H1 (cell line): Measurements from ENCODE around the gene GARS1. TPM values are rescaled to one million over a fixed set of nuclear protein-coding genes. Genes with fewer than 3 reads are reported as not detected.

Experiments used
- CTCF ChIA-PET: fragments of 300-600 bp; sonication (Branson Sonifier 250); formaldehyde crosslinking; loops from one replicate; lab custom pipeline; 2021; ENCODE audit not compliant: partially characterized antibody; lab: Charles Lee
- POLR2A ChIA-PET: fragments of 300-600 bp; sonication (Branson Sonifier 250); formaldehyde crosslinking; loops from one replicate; lab custom pipeline; 2021; ENCODE audit warnings: inconsistent platforms; ENCODE audit not compliant: partially characterized antibody; lab: Charles Lee
- DNase-seq, 2 experiments: peaks; one replicate each; pipeline versions ENCODE4 v3.0.0 to v3.0.0-alpha.2; 2010 to 2022; ENCODE audit warnings: low spot score in 2 of 2, low read depth in 1 of 2, mixed read lengths in 1 of 2
- FAIRE-seq: peaks from 2 replicates; lab custom pipeline; 2011; peaks lifted over from hg19 to GRCh38; lab: Jason Lieb, UNC
- H2AFZ ChIP-seq: 2 replicates; pipeline ENCODE4 v1.8.1; 2012; ENCODE audit warnings: low read length, inconsistent platforms
- H2AK5ac ChIP-seq: 2 replicates; pipeline ENCODE4 v1.6.1; 2013; ENCODE audit warnings: low read depth, low read length
- H2BK120ac ChIP-seq: replicated peaks from 2 replicates; pipeline ENCODE3; 2013; ENCODE audit warnings: low read depth, low read length, inconsistent platforms
- H2BK12ac ChIP-seq: 2 replicates; pipeline ENCODE4 v1.6.1; 2013; ENCODE audit warnings: low read depth, low read length
- H2BK15ac ChIP-seq: 2 replicates; pipeline ENCODE4 v1.6.1; 2013; ENCODE audit warnings: low read length
- H2BK20ac ChIP-seq: 2 replicates; pipeline ENCODE4 v1.6.1; 2013; ENCODE audit warnings: low read length
- H2BK5ac ChIP-seq: 2 replicates; pipeline ENCODE4 v1.6.1; 2013; ENCODE audit warnings: low read depth, low read length
- H3K14ac ChIP-seq: 2 replicates; pipeline ENCODE4 v1.6.1; 2013; ENCODE audit warnings: inconsistent platforms; ENCODE audit not compliant: insufficient read length
- H3K18ac ChIP-seq: 2 replicates; pipeline ENCODE4 v1.6.1; 2013; ENCODE audit warnings: low read length; ENCODE audit errors: extremely low read depth
- H3K23ac ChIP-seq: 2 replicates; pipeline ENCODE4 v1.6.1; 2013; ENCODE audit warnings: inconsistent platforms; ENCODE audit not compliant: insufficient read length
- H3K23me2 ChIP-seq: 2 replicates; pipeline ENCODE4 v1.6.1; 2013; ENCODE audit warnings: low read depth, low read length
- H3K27ac ChIP-seq: 2 replicates; pipeline ENCODE4 v1.6.1; 2011; ENCODE audit warnings: low read depth, low read length, inconsistent platforms
- H3K27me3 ChIP-seq, 4 experiments: replicated peaks in 1 of 4; 1 replicate in 1 of 4; 2 replicates in 3 of 4; pipeline versions ENCODE4 v1.6.1 to v1.8.1; 2011 to 2013; ENCODE audit warnings: low read length in 3 of 4, mild to moderate bottlenecking in 3 of 4, inconsistent platforms in 2 of 4, mixed read lengths in 2 of 4, moderate library complexity in 1 of 4; ENCODE audit not compliant: control insufficient read depth in 3 of 4, insufficient read depth in 3 of 4; ENCODE audit errors: extremely low read depth in 1 of 4
- H3K36me3 ChIP-seq, 4 experiments: 2 replicates each; pipeline versions ENCODE4 v1.6.1 to v1.8.1; 2011 to 2013; ENCODE audit warnings: mild to moderate bottlenecking in 4 of 4, low read length in 3 of 4, moderate library complexity in 2 of 4, control low read depth in 1 of 4, inconsistent platforms in 1 of 4; ENCODE audit not compliant: insufficient read depth in 4 of 4, control insufficient read depth in 2 of 4
- H3K4ac ChIP-seq: replicated peaks from 2 replicates; pipeline ENCODE3; 2013; ENCODE audit warnings: low read length, low read depth, mixed read lengths, inconsistent platforms; ENCODE audit not compliant: insufficient read length
- H3K4me1 ChIP-seq, 4 experiments: replicated peaks in 1 of 4; 1 replicate in 1 of 4; 2 replicates in 3 of 4; pipeline versions ENCODE4 v1.6.1 to v1.8.1; 2011 to 2013; ENCODE audit warnings: low read length in 3 of 4, inconsistent platforms in 2 of 4, mixed read lengths in 1 of 4; ENCODE audit not compliant: insufficient read depth in 4 of 4, control insufficient read depth in 3 of 4
- H3K4me2 ChIP-seq, 2 experiments: 2 replicates each; pipeline versions ENCODE4 v1.6.1 to v1.8.1; 2011 to 2013; ENCODE audit warnings: low read depth in 2 of 2, low read length in 2 of 2, control low read depth in 1 of 2, inconsistent platforms in 1 of 2, mild to moderate bottlenecking in 1 of 2; ENCODE audit not compliant: insufficient read depth in 1 of 2
- H3K4me3 ChIP-seq, 4 experiments: fragments of 200-600, 300-600 bp in 1 of 4; sonication (generic), shearing (Covaris generic), sonication (Bioruptor Twin) in 1 of 4; 2 replicates each; pipeline versions ENCODE4 v1.5.1 to v1.8.1; 2011 to 2016; ENCODE audit warnings: low read length in 4 of 4, low read depth in 3 of 4, control low read depth in 2 of 4, inconsistent platforms in 2 of 4, mild to moderate bottlenecking in 2 of 4, mixed read lengths in 1 of 4, moderate library complexity in 1 of 4; ENCODE audit not compliant: insufficient read depth in 2 of 4; ENCODE audit errors: extremely low read depth in 1 of 4
- H3K56ac ChIP-seq: replicated peaks from 2 replicates; pipeline ENCODE3; 2013; ENCODE audit warnings: low read depth, mild to moderate bottlenecking, mixed read lengths, low read length, inconsistent platforms; ENCODE audit not compliant: insufficient read length
- H3K79me1 ChIP-seq: 2 replicates; pipeline ENCODE4 v1.6.1; 2013; ENCODE audit warnings: low read depth, low read length, control low read depth
- H3K79me2 ChIP-seq, 2 experiments: 2 replicates each; pipeline versions ENCODE4 v1.6.1 to v1.8.1; 2012 to 2013; ENCODE audit warnings: low read length in 2 of 2, mild to moderate bottlenecking in 2 of 2, inconsistent platforms in 1 of 2; ENCODE audit not compliant: insufficient read depth in 2 of 2, control insufficient read depth in 1 of 2
- H3K9ac ChIP-seq, 4 experiments: replicated peaks in 1 of 4; 1 replicate in 1 of 4; 2 replicates in 3 of 4; pipeline versions ENCODE4 v1.6.1 to v1.8.1; 2011 to 2013; ENCODE audit warnings: low read depth in 3 of 4, low read length in 3 of 4, control low read depth in 2 of 4, mild to moderate bottlenecking in 2 of 4, moderate library complexity in 2 of 4, inconsistent platforms in 1 of 4; ENCODE audit errors: extremely low read depth in 1 of 4
- H3K9me3 ChIP-seq, 2 experiments: 2 replicates each; pipeline versions ENCODE4 v1.6.1 to v1.8.1; 2012 to 2013; ENCODE audit warnings: mild to moderate bottlenecking in 2 of 2, moderate library complexity in 2 of 2, control low read depth in 1 of 2, inconsistent platforms in 1 of 2, low read depth in 1 of 2, low read length in 1 of 2, mixed read lengths in 1 of 2; ENCODE audit not compliant: insufficient read depth in 2 of 2
- H4K20me1 ChIP-seq, 2 experiments: replicated peaks in 1 of 2; 2 replicates each; pipeline versions ENCODE3 to v1.8.1; 2011 to 2013; ENCODE audit warnings: inconsistent platforms in 2 of 2, low read length in 2 of 2, mild to moderate bottlenecking in 1 of 2; ENCODE audit not compliant: insufficient read depth in 2 of 2, control insufficient read depth in 1 of 2
- H4K5ac ChIP-seq: 2 replicates; pipeline ENCODE4 v1.6.1; 2013; ENCODE audit warnings: low read length, low read depth, mixed read lengths, inconsistent platforms; ENCODE audit not compliant: insufficient read length
- H4K8ac ChIP-seq: 2 replicates; pipeline ENCODE4 v1.8.0; 2013; ENCODE audit warnings: mild to moderate bottlenecking, moderate library complexity, low read length, inconsistent platforms; ENCODE audit not compliant: insufficient read depth; ENCODE audit errors: extremely low read depth
- H4K91ac ChIP-seq: replicated peaks from 2 replicates; pipeline ENCODE3; 2013; ENCODE audit warnings: low read length, mixed read lengths, inconsistent platforms; ENCODE audit not compliant: insufficient read length
- ATF2 ChIP-seq: IDR thresholded peaks from 2 replicates; pipeline ENCODE4 v1.6.1; 2012; ENCODE audit warnings: low read length, inconsistent platforms
- CBX8 ChIP-seq: fragments of 300-800, 300-1000 bp; sonication (generic); IDR thresholded peaks from 2 replicates; pipeline ENCODE4 v1.7.1; 2016; ENCODE audit warnings: low read depth, low read length, borderline replicate concordance
- RFX5 ChIP-seq: IDR thresholded peaks from 2 replicates; pipeline ENCODE4 v1.6.1; 2011; ENCODE audit warnings: low read depth, low read length, improper control_type of control experiment, borderline replicate concordance
- RXRA ChIP-seq: IDR thresholded peaks from 2 replicates; pipeline ENCODE4 v1.6.1; 2011; ENCODE audit warnings: low read depth, mild to moderate bottlenecking, low read length, moderate library complexity; ENCODE audit not compliant: insufficient read depth
- SIX5 ChIP-seq: IDR thresholded peaks from 2 replicates; pipeline ENCODE4 v1.6.1; 2011; ENCODE audit warnings: mild to moderate bottlenecking, low read depth, low read length
- SP2 ChIP-seq: IDR thresholded peaks from 2 replicates; pipeline ENCODE4 v1.6.1; 2012; ENCODE audit warnings: mild to moderate bottlenecking, low read length, inconsistent platforms
- TAF7 ChIP-seq: optimal IDR thresholded peaks from 2 replicates; pipeline ENCODE3; 2011; ENCODE audit warnings: low read depth, mild to moderate bottlenecking, inconsistent platforms, low read length, moderate library complexity, borderline replicate concordance
- WGBS, 2 experiments: shearing (Covaris generic) in 1 of 2; methylation state at CpG; one replicate each; pipeline versions ENCODE4 v1.1.6 to v1.1.7; 2013 to 2015; ENCODE audit warnings: low lambda C conversion rate in 2 of 2, mixed read lengths in 2 of 2, inconsistent platforms in 1 of 2, low coverage in 1 of 2, missing lambda C conversion rate in 1 of 2; ENCODE audit not compliant: insufficient replicate concordance in 2 of 2, insufficient coverage in 1 of 2, insufficient read length in 1 of 2; ENCODE audit errors: extremely low coverage in 1 of 2, missing lambda C conversion rate in 1 of 2; 5-methylcytosine and 5-hydroxymethylcytosine counted together
- polyA plus RNA-seq, 7 experiments: library from polyadenylated mRNA; depleted of rRNA in 3 of 7; stranded (reverse) in 5 of 7; unstranded in 2 of 7; fragments of >200 nt in 5 of 7; fragments of 200-250 nt in 2 of 7; gene quantifications; 1 replicate in 5 of 7; 2 replicates in 1 of 7; 4 replicates in 1 of 7; pipeline versions ENCODE4 v1.2.1 to v1.2.3, GENCODE V29; 2011 to 2013; ENCODE audit warnings: missing spikeins in 2 of 7, mixed read lengths in 2 of 7
- total RNA-seq: library from RNA; stranded (reverse); fragmentation: NEBNext Ultra II Directional; extraction: Animal tissue kit (Norgen Biotek cat#: 25700); gene quantifications from 2 replicates; pipeline ENCODE4 v1.2.1, GENCODE V29; 2021
- TF ChIP-seq, protein P1 (sequence below): IDR thresholded peaks from 2 replicates; pipeline ENCODE4 v1.6.1; 2012; ENCODE audit warnings: inconsistent platforms

GARS1 gene
- total and polyA plus RNA-seq, 2 of the 8 experiments (the other 6 are each of a cell fraction or from before 2014, with no cell fraction given) = 270 to 476 TPM

- H3K9ac ChIP-seq = no peak overlapping the region
- H3K23ac ChIP-seq = no peak overlapping the region
- no peak overlapping the region for H2AK5ac ChIP-seq
- H3K27me3 ChIP-seq = no peaks in the 10 kb centered on the region
- H3K9me3 ChIP-seq = no peaks in the 10 kb centered on the region
- H2BK5ac ChIP-seq = no peak overlapping the region
- no peak for FAIRE-seq
- H3K18ac ChIP-seq = no peak overlapping the region
- no peak overlapping the region; the same call in 1 of the 2 replicates for H4K8ac ChIP-seq
- no peak overlapping the region for H3K56ac ChIP-seq
- no peak overlapping the region for H2BK120ac ChIP-seq
- no peak overlapping the region for H2BK15ac ChIP-seq
- no peak overlapping the region for H3K27ac ChIP-seq
- CTCF ChIA-PET = interaction anchor here (1.5 to 2.6 kb wide), 2 partner anchors 57 to 88 kb away, joined by 4 to 14 read pairs; no protein-coding TSS in a partner anchor
- H2AFZ ChIP-seq = no peak overlapping the region
- no peaks in the 10 kb centered on the region for H3K36me3 ChIP-seq
- WGBS, 2 experiments = 90% methylated on average over 7 of the region's 7 CpGs; no CpG with 5 or more reads in 1 of the 2 experiments
- no peaks in the 10 kb centered on the region; the same call in 1 of the 2 replicates for H3K23me2 ChIP-seq
- no peak for TF ChIP-seq ATF2
- no peak for TF ChIP-seq TAF7
- no peak for TF ChIP-seq SP2
- no peak for TF ChIP-seq CBX8
- no peak for TF ChIP-seq RXRA
- TF ChIP-seq SIX5 = no peak
- no peak for TF ChIP-seq RFX5
- TF ChIP-seq, protein P1, sequence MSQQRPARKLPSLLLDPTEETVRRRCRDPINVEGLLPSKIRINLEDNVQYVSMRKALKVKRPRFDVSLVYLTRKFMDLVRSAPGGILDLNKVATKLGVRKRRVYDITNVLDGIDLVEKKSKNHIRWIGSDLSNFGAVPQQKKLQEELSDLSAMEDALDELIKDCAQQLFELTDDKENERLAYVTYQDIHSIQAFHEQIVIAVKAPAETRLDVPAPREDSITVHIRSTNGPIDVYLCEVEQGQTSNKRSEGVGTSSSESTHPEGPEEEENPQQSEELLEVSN = no peak
- POLR2A ChIA-PET = interaction anchor here (1.3 to 3.5 kb wide), 2 partner anchors 12 to 15 kb away, joined by 5 to 14 read pairs; no protein-coding TSS in a partner anchor
- H2BK12ac ChIP-seq = no peak overlapping the region
- no peak overlapping the region for H3K4me3 ChIP-seq
- no peak overlapping the region for H2BK20ac ChIP-seq
- H3K79me1 ChIP-seq = no peaks in the 10 kb centered on the region; the same call in 1 of the 2 replicates
- peaks cover 9 to 15% of the 10 kb centered on the region in 2 experiments for H4K20me1 ChIP-seq
- H4K91ac ChIP-seq = no peak overlapping the region
- H4K5ac ChIP-seq = no peak overlapping the region
- H3K79me2 ChIP-seq = no peaks in the 10 kb centered on the region
- no peak overlapping the region for H3K4me2 ChIP-seq
- H3K4me1 ChIP-seq = peaks cover 0 to 2% (median 0%) of the 10 kb centered on the region in 4 experiments; a peak in 2 of 7 replicates
- no peak overlapping the region for H3K4ac ChIP-seq
- no peak for DNase-seq
- H3K14ac ChIP-seq = no peak overlapping the region
These were observed 57.5 kb downstream of the GARS1 start for GRCh38 chr7:30652132-30652531.
